ENCODE results near the gene OPA1.

DNA sequence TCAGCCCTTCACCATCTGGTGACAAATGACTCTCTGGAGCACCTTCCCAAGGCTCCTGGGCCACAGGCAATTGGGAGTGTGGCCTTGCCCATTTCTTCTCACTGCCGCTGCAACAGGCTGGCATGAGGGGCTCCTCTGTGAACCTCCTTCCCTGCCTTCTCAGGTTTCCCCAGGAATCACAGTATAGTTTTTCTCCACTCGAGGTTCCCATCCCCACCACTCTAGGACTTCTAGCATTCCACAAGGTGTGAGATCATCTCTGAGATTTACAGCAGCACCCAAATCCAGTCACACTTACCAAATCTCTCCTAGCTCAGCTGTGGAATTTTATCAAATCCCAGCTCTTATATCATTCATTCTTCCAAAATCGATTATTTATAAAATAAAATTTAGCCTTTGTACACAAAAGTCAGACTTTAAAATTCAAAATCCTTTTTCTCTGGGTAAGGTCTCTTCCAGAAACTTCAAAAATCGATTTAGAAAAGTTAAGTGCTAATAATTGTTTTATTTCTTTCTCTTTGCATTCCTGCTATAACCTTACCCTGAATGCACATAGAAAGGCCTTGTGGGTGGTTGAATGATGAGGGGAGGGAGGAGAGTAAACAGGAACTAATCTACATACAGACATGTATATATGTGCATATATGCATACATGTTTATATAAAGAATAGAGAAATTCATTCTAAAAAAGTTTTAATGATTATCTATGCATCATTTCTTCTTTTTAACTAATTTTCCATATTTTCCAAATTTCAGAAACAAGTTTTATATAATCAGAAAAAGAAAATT is 19.4 kb upstream of the OPA1 start:
- TF ChIP-seq TEAD4 (IDR thresholded peaks at IDR 0.05) (no peak), ZBTB7A (IDR thresholded peaks at IDR 0.05; ENCODE audit: low read depth) (no peak)
